Measurements from ENCODE around the gene WDFY3. TPM values are rescaled to one million over a fixed set of nuclear protein-coding genes. Genes with fewer than 3 reads are reported as not detected.

Gene WDFY3
- total and polyA plus RNA-seq, 2 experiments from 2014 or later = 3.1 to 45.6 TPM

- Histone ChIP-seq H3K36me3 (ENCODE audit: low read depth) (peaks cover 40% of the 10 kb centered on the region), H3K9me2 (ENCODE audit: insufficient read depth) (no peaks in the 10 kb centered on the region), H3K9ac (no peak overlapping the region), H2AFZ (no peak overlapping the region), H3K27ac (no peak overlapping the region), H3K4me2 (ENCODE audit: unreplicated experiment) (no peak overlapping the region), H3K9me3 (ENCODE audit: low read depth) (no peaks in the 10 kb centered on the region), H3K4me1 (ENCODE audit: insufficient read depth) (peaks cover 23% of the 10 kb centered on the region), H3K4me3 (no peak overlapping the region), H4K20me1 (ENCODE audit: insufficient read depth) (peaks cover 4% of the 10 kb centered on the region; the same call in 1 of the 2 replicates), H3K79me2 (ENCODE audit: insufficient read depth) (no peaks in the 10 kb centered on the region), H3F3A (ENCODE audit: insufficient read depth) (peaks cover 40% of the 10 kb centered on the region), H3K27me3 (replicated peaks; ENCODE audit: insufficient read depth) (no peaks in the 10 kb centered on the region)
- no peak for TF ChIP-seq EZH2phosphoT487 (IDR thresholded peaks at IDR 0.05; ENCODE audit: insufficient read depth, low read depth)
- TF ChIP-seq EZH2 (IDR thresholded peaks at IDR 0.05; ENCODE audit: insufficient read depth, poor library complexity, severe bottlenecking) = no peak
- in situ Hi-C loops (cut with MboI) = no loop called here
- DNase-seq = no peak
Observed at GRCh38 chr4:84689197-84689596, 277.3 kb downstream of the WDFY3 start.

- H4K20me1 ChIP-seq (ENCODE audit: insufficient read depth) = peaks cover 4% of the 10 kb centered on the region; the same call in 1 of the 2 replicates
- peaks cover 23% of the 10 kb centered on the region for H3K4me1 ChIP-seq (ENCODE audit: insufficient read depth)
- 99% methylated on average over 5 of the region's 5 CpGs for WGBS, 2 experiments (ENCODE audit: low coverage in 1 of 2, low lambda C conversion rate in 2 of 2, missing lambda C conversion rate in 2 of 2)
- no peak overlapping the region for H3K9ac ChIP-seq
- no peak overlapping the region for H3K4me2 ChIP-seq (ENCODE audit: unreplicated experiment)
- H3K27me3 ChIP-seq (replicated peaks; ENCODE audit: insufficient read depth) = no peaks in the 10 kb centered on the region
- H3K4me3 ChIP-seq = no peak overlapping the region
- no peak for DNase-seq
- no peak overlapping the region for H3K27ac ChIP-seq
- H3K9me3 ChIP-seq (ENCODE audit: low read depth) = no peaks in the 10 kb centered on the region
- in situ Hi-C loops (cut with MboI) = no loop called here
- H3K36me3 ChIP-seq (ENCODE audit: low read depth) = peaks cover 40% of the 10 kb centered on the region
- peaks cover 40% of the 10 kb centered on the region for H3F3A ChIP-seq (ENCODE audit: insufficient read depth)
- no peaks in the 10 kb centered on the region for H3K79me2 ChIP-seq (ENCODE audit: insufficient read depth)
- H3K9me2 ChIP-seq (ENCODE audit: insufficient read depth) = no peaks in the 10 kb centered on the region
- H2AFZ ChIP-seq = no peak overlapping the region
- TF ChIP-seq EZH2 (IDR thresholded peaks at IDR 0.05; ENCODE audit: insufficient read depth, poor library complexity, severe bottlenecking) (no peak), EZH2phosphoT487 (IDR thresholded peaks at IDR 0.05; ENCODE audit: insufficient read depth, low read depth) (no peak)
Observed at GRCh38 chr4:84688605-84689004, 277.9 kb downstream of the WDFY3 start.

GRCh38 chr4:84685105-84685504, 281.4 kb downstream of the WDFY3 start:
- DNase-seq = no peak
- no peak overlapping the region for H3K9ac ChIP-seq
- no peaks in the 10 kb centered on the region for H3K9me3 ChIP-seq (ENCODE audit: low read depth)
- H3K27ac ChIP-seq = no peak overlapping the region
- in situ Hi-C loops (cut with MboI) = no loop called here
- WGBS, 2 experiments (ENCODE audit: low coverage in 1 of 2, low lambda C conversion rate in 2 of 2, missing lambda C conversion rate in 2 of 2) = 100% methylated on average over 1 of the region's 1 CpG
- no peaks in the 10 kb centered on the region for H4K20me1 ChIP-seq (ENCODE audit: insufficient read depth)
- TF ChIP-seq EZH2 (IDR thresholded peaks at IDR 0.05; ENCODE audit: insufficient read depth, poor library complexity, severe bottlenecking) (no peak), EZH2phosphoT487 (IDR thresholded peaks at IDR 0.05; ENCODE audit: insufficient read depth, low read depth) (no peak)
- no peak overlapping the region for H2AFZ ChIP-seq
- no peak overlapping the region for H3K4me3 ChIP-seq
- peaks cover 19% of the 10 kb centered on the region for H3K4me1 ChIP-seq (ENCODE audit: insufficient read depth)
- no peak overlapping the region for H3K4me2 ChIP-seq (ENCODE audit: unreplicated experiment)
- no peaks in the 10 kb centered on the region for H3K9me2 ChIP-seq (ENCODE audit: insufficient read depth)
- H3K36me3 ChIP-seq (ENCODE audit: low read depth) = peaks cover 43% of the 10 kb centered on the region
- H3K79me2 ChIP-seq (ENCODE audit: insufficient read depth) = no peaks in the 10 kb centered on the region
- H3F3A ChIP-seq (ENCODE audit: insufficient read depth) = peaks cover 24% of the 10 kb centered on the region
- H3K27me3 ChIP-seq (replicated peaks; ENCODE audit: insufficient read depth) = no peaks in the 10 kb centered on the region

- H3K79me2 ChIP-seq (ENCODE audit: insufficient read depth) = no peaks in the 10 kb centered on the region
- H3K27me3 ChIP-seq (replicated peaks; ENCODE audit: insufficient read depth) = no peaks in the 10 kb centered on the region
- H3K9ac ChIP-seq = no peak overlapping the region
- no peaks in the 10 kb centered on the region for H4K20me1 ChIP-seq (ENCODE audit: insufficient read depth)
- in situ Hi-C loops (cut with MboI) = no loop called here
- peaks cover 15% of the 10 kb centered on the region for H3K4me1 ChIP-seq (ENCODE audit: insufficient read depth)
- no peak overlapping the region for H2AFZ ChIP-seq
- H3K27ac ChIP-seq = no peak overlapping the region
- TF ChIP-seq EZH2phosphoT487 (IDR thresholded peaks at IDR 0.05; ENCODE audit: insufficient read depth, low read depth) = no peak
- no peak for TF ChIP-seq EZH2 (IDR thresholded peaks at IDR 0.05; ENCODE audit: insufficient read depth, poor library complexity, severe bottlenecking)
- no peaks in the 10 kb centered on the region for H3K9me2 ChIP-seq (ENCODE audit: insufficient read depth)
- H3K9me3 ChIP-seq (ENCODE audit: low read depth) = no peaks in the 10 kb centered on the region
- H3F3A ChIP-seq (ENCODE audit: insufficient read depth) = peaks cover 17% of the 10 kb centered on the region
- DNase-seq = no peak
- peaks cover 36% of the 10 kb centered on the region for H3K36me3 ChIP-seq (ENCODE audit: low read depth)
- 98 to 100% methylated on average over 3 of the region's 3 CpGs for WGBS, 2 experiments (ENCODE audit: low coverage in 1 of 2, low lambda C conversion rate in 2 of 2, missing lambda C conversion rate in 2 of 2)
- no peak overlapping the region for H3K4me2 ChIP-seq (ENCODE audit: unreplicated experiment)
- H3K4me3 ChIP-seq = no peak overlapping the region
Observed at GRCh38 chr4:84684361-84684760, 282.1 kb downstream of the WDFY3 start.

All from GM23248 (cell line).